ENCODE results near the gene GIPC3.

The GIPC3 gene

DNA sequence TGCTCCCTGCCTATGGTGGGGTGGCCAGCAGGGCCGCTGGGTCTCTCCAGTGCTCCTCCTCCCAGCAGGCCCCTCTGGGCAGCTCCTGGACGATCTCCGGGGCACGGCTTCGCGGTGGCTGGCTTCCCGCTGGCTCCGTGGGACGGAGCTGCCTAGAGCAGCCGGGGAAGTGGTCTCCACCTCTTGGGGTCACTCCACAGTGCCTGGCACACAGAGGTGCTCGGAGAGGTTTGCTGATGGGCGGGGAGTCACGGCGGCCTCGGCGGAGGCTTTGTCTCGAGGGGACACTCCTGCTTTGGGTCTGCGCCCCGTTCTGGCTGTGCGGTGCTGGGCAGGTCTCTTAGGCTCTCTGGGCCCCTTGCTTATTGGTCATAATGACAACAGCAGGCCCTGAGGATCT, 51.2 kb downstream of the GIPC3 start:
- DNase-seq (ENCODE audit: low read depth), result no peak
- H3K4me3 ChIP-seq (replicated peaks; ENCODE audit: low read depth, low read length), result no peak overlapping the region
- TF ChIP-seq, protein P1, sequence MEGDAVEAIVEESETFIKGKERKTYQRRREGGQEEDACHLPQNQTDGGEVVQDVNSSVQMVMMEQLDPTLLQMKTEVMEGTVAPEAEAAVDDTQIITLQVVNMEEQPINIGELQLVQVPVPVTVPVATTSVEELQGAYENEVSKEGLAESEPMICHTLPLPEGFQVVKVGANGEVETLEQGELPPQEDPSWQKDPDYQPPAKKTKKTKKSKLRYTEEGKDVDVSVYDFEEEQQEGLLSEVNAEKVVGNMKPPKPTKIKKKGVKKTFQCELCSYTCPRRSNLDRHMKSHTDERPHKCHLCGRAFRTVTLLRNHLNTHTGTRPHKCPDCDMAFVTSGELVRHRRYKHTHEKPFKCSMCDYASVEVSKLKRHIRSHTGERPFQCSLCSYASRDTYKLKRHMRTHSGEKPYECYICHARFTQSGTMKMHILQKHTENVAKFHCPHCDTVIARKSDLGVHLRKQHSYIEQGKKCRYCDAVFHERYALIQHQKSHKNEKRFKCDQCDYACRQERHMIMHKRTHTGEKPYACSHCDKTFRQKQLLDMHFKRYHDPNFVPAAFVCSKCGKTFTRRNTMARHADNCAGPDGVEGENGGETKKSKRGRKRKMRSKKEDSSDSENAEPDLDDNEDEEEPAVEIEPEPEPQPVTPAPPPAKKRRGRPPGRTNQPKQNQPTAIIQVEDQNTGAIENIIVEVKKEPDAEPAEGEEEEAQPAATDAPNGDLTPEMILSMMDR (IDR thresholded peaks at IDR 0.05; ENCODE audit: low read length, missing control alignments), result no peak

DNA sequence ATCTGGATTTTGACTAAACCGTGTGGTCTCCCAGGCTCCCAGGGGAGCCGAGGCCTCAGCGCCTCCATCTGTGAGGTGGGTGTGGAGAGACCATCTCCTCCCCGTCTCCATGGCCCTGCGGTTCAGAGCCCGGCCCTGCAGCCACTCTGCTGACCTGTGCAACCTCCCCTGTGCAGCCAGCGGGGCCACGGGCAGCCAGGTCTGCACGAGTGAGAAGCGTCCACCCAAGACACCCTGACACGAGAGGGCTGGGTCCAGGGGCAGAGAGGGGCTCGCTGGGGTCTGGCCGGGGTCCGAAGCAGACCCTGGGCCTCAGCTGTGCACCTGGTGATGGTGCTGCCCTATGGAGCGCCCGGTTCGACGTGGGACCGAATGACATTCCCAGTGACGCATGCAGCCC, 51.7 kb downstream of the GIPC3 start:
- TF ChIP-seq, protein P1 (IDR thresholded peaks at IDR 0.05; ENCODE audit: low read length, missing control alignments), result no peak
- DNase-seq (ENCODE audit: low read depth), result no peak
- no peak overlapping the region for H3K4me3 ChIP-seq (replicated peaks; ENCODE audit: low read depth, low read length)

DNA sequence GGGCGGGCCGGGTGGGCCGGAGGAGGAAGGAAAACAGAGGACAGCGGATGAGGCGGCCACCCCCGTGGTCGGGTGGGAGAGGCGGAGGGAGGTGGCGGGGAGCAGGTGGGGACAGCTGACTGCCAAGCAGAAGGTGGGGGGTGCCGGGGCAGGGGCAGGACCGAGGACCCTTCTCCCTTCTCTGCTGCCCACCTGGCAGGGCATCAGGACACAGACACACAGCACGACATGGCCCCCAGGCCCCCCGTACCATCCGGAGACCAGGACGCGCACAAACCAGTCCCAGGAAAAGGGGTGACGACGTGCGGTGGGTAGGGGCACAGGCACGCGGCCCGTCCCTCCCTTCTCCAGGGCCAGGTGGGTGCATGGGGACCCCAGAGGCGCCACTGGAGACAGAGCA, 52.3 kb downstream of the GIPC3 start:
- H3K4me3 ChIP-seq (replicated peaks; ENCODE audit: low read depth, low read length), result no peak overlapping the region
- TF ChIP-seq, protein P1 (IDR thresholded peaks at IDR 0.05; ENCODE audit: low read length, missing control alignments), result no peak
- no peak for DNase-seq (ENCODE audit: low read depth)

DNA sequence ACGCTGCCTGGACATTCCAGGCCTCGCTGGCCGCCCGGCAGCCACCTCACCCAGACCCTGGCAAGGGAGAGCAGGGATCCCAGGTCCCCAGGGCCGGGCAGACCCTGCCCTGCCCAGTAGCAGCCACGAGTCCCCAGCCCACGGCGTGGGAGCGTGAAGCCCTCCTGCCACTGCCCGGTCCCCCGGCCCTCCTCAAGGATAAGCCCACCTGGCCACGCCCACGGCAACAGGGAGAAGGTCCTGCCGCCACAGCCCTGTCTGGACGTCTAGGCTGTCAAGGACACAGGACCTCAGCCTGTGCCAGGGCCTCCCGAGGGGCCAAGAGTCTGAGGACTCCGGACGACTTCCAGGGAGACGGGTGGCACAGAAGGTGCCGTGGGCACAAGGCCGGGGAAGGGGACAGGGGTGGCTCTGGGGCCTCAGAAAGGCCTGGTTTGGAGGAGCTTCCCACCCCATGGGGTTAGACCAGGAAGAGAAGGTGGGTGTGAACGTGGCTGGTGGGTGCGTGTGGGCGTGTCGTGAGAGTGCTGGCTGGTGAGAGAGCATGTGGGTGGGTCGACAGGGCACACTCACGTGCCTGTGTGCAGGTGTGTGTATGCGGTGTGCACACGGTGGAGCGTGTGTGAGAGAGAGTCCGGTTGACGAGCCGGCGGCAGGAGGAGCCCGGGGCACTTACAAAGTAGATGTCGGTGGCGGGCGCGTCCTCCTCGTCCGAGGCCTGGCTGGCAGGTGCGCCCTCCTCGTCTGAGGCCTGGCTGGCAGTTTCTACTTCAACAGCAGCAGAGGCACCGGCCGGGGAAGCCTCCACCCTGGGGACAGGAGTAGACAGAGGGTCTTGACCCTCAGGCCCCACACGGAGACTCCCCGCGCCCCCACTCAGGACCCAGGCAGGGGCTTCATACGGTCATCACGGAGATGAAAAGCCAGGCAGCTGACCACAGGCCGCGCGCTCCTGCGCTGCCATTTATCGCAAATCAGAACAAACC, 53.2 kb downstream of the GIPC3 start:
- TF ChIP-seq, protein P1 (IDR thresholded peaks at IDR 0.05; ENCODE audit: low read length, missing control alignments), result no peak
- H3K4me3 ChIP-seq (replicated peaks; ENCODE audit: low read depth, low read length), result no peak overlapping the region
- DNase-seq (ENCODE audit: low read depth), result no peak

DNA sequence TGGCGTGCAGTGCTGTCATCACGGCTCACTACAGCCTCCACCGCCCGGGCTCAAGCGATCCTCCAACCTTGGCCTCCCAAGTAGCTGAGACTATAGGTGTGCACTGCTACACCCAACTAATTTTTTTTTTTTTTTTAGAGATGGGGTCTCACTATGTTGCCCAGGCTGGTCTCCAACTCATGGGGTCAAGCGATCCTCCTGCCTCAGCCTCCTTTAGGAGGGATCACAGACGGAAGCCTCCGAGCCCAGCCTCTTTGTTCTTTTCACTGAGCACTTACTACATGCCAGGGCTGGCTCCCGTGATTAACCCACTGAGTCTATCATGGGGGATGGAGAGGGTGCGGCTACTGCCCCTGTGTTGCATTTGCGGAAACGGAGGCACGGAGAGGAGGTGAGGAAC, 54.2 kb downstream of the GIPC3 start:
- DNase-seq (ENCODE audit: low read depth), result no peak
- TF ChIP-seq, protein P1 (IDR thresholded peaks at IDR 0.05; ENCODE audit: low read length, missing control alignments), result no peak
- H3K4me3 ChIP-seq (replicated peaks; ENCODE audit: low read depth, low read length), result no peak overlapping the region

DNA sequence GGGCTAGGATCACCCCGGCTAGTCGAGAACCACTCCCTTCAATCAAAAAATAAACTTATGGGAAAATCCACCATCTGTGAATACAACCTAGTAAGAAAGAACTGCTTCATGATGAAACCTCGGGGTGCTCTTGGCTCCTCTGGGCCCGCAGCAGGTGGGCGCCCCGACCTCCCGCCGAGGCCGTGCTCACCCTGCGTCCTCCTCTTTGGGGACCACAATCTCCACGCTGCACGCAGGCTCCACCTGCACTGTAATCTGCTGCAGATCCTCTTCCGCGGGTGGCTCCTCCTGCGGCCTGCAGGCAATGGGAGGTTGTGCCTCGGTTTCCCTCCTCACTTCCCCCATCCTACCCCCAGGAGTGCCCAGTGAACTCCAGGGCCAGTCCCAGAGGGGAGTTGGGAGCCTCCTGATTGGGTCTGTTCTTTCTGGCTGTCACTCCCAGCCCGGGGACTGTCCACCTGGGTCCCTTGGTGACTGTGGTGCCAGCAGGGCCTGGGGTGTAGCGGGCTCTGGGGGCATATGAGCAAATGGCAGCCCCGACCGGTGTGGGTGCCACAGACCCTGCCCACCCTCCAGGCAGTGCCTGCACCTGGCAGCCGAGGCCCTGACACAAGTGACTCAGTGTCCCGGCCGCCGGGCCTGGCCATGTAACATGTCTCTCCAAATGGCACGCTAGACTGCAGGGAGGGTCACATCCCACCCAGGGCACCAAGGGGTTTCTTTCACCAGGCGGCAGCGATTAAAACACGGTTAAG, 56.4 kb downstream of the GIPC3 start:
- TF ChIP-seq, protein P1 (IDR thresholded peaks at IDR 0.05; ENCODE audit: low read length, missing control alignments), result no peak
- DNase-seq (ENCODE audit: low read depth), result no peak
- no peak overlapping the region for H3K4me3 ChIP-seq (replicated peaks; ENCODE audit: low read depth, low read length)

All from fibroblast of pulmonary artery (primary cell).